Measurements from ENCODE around the gene HOXB9.

HOXB9 gene

DNA sequence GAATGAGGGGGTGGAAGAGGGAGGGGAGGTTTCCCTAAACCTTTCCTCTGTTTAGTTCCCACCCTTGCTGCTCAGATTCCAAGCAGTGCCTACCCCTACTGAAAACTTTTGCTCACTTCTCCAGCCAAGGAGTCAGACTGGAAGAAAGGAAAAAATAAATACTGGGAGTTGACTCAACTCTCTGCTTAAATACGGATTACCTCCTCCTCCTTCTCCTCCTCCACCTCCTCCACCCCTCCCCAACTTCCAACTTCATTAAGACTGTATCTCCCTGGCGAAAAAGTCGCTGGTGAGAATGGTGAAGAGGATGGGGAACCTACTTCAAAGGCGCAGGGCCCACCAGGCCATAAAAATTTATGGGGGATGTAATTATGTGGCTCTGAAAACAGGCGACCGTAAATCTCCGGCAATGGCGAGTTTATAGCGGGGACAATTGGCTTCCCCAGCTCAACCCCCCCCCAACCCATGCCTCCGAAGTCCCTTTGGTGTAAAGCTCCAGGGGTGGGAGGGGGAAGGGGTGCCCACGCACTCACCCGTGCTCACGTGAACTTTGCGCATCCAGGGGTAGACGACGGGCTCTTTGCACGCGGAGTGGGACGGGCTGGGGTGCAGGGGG is 48.7 kb downstream of the HOXB9 start:
- TF ChIP-seq, protein P1, sequence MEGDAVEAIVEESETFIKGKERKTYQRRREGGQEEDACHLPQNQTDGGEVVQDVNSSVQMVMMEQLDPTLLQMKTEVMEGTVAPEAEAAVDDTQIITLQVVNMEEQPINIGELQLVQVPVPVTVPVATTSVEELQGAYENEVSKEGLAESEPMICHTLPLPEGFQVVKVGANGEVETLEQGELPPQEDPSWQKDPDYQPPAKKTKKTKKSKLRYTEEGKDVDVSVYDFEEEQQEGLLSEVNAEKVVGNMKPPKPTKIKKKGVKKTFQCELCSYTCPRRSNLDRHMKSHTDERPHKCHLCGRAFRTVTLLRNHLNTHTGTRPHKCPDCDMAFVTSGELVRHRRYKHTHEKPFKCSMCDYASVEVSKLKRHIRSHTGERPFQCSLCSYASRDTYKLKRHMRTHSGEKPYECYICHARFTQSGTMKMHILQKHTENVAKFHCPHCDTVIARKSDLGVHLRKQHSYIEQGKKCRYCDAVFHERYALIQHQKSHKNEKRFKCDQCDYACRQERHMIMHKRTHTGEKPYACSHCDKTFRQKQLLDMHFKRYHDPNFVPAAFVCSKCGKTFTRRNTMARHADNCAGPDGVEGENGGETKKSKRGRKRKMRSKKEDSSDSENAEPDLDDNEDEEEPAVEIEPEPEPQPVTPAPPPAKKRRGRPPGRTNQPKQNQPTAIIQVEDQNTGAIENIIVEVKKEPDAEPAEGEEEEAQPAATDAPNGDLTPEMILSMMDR (IDR thresholded peaks at IDR 0.05; ENCODE audit: low read depth, low read length, missing control alignments) = no peak
- DNase-seq (ENCODE audit: low read depth) = no peak
- peak overlapping the region; percentile 82 for H3K4me3 ChIP-seq (ENCODE audit: low read depth, low read length)
- in situ Hi-C loops (cut with HindIII; ENCODE audit: low sequenced_read_pairs) = no loop called here

DNA sequence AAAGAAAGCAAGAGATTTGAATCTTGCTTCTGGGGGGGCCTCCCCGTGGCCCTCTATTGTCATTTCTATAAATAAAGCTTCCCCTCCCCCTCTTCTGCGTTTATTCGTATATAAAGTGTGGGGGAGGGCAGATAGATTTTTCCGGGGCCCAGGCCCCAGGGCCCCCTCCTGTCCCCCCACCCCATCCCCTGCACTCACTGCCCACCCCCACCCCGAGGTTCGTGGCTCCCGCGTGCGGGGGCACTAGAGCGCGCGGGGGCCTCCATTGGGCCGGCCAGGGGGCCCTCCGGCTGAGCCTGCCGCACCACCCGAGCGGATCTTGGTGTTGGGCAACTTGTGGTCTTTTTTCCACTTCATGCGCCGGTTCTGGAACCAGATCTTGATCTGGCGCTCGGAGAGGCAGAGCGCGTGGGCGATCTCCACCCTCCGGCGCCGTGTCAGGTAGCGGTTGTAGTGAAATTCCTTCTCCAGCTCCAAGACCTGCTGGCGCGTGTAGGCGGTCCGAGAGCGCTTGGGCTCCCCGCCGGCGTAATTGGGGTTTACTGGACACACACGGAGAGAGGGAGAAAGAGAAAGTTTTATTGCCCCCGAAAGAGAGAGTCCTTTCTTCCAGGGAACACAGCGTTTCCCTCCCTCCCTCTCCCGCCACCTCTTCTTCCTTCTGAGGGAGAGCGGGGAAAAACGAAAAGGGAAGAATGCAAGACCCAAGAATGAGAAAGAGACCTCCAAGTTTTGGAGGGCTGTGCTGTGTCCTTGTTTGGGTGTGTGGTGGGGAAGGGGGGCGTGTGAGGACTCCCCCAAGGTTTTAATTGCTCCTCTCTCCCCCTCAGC is 49.5 kb downstream of the HOXB9 start:
- TF ChIP-seq, protein P1 (IDR thresholded peaks at IDR 0.05; ENCODE audit: low read depth, low read length, missing control alignments) = no peak
- H3K4me3 ChIP-seq (ENCODE audit: low read depth, low read length) = peak overlapping the region; percentile 82
- in situ Hi-C loops (cut with HindIII; ENCODE audit: low sequenced_read_pairs) = no loop called here
- no peak for DNase-seq (ENCODE audit: low read depth)

DNA sequence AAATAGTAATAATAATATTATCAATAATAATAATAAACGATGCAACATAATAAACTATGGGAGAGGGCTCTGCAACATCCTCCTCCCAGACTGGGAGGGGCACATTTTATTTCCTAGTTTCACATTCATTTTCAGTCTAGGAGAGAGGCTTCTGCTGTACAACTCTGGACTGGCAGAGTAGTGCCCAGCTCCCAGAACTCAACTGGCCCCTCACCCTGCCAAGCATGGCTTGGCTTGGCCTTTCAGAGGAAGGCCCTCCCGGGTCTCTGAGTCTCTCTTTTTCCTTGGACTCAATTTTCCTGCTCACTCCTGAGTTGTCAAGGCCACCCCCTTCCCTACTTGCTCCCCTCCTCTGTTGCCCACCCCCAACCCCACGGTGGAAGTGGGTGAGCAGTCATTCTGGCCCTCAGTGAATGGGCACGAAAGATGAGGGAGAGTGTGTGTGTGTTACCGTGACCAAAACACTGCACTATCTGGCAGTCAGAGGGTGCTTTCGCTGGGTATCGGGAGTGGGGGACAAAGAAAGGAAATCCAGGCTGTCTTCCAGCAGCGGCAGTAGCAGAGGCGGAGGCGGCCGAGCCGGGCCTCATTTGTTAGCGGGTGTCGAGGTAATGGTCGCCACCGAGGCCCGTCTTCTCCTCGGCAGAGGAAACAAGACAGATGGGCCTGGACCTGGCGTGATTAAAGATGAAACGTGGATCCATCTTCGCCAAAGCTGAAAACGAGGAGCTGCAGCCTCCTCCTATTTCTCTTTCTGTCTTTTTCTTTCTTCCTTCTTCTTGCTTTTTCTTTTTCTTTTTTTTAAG is 50.3 kb downstream of the HOXB9 start:
- TF ChIP-seq, protein P1 (IDR thresholded peaks at IDR 0.05; ENCODE audit: low read depth, low read length, missing control alignments) = no peak
- peak overlapping the region; percentile 82 for H3K4me3 ChIP-seq (ENCODE audit: low read depth, low read length)
- in situ Hi-C loops (cut with HindIII; ENCODE audit: low sequenced_read_pairs) = no loop called here
- DNase-seq (ENCODE audit: low read depth) = no peak

DNA sequence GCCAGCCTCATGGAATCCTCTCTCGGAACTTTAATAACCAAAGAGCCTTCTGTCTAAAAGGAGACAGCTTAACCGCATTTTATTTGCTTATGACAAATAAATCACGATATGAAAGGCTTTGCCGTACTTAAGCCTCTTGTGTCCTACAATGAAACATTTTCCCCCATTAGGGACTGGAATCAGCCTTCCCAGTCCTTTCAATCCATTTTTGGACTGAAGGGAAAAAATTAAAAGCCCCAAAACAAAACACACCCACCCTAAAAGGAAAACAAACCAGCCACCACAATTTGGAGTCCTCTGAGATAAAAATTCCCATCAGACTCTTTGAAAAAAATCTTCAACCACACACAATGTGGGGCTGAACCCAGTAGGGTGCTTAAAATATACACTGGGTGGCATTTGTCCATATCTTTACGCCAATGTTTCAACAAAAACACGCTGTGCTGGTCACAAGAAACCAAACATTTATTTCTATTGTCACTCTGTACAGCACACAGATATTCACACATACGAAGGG is 51.0 kb downstream of the HOXB9 start:
- DNase-seq (ENCODE audit: low read depth) = no peak
- H3K4me3 ChIP-seq (ENCODE audit: low read depth, low read length) = peak overlapping the region; percentile 82
- TF ChIP-seq, protein P1 (IDR thresholded peaks at IDR 0.05; ENCODE audit: low read depth, low read length, missing control alignments) = no peak
- in situ Hi-C loops (cut with HindIII; ENCODE audit: low sequenced_read_pairs) = no loop called here

DNA sequence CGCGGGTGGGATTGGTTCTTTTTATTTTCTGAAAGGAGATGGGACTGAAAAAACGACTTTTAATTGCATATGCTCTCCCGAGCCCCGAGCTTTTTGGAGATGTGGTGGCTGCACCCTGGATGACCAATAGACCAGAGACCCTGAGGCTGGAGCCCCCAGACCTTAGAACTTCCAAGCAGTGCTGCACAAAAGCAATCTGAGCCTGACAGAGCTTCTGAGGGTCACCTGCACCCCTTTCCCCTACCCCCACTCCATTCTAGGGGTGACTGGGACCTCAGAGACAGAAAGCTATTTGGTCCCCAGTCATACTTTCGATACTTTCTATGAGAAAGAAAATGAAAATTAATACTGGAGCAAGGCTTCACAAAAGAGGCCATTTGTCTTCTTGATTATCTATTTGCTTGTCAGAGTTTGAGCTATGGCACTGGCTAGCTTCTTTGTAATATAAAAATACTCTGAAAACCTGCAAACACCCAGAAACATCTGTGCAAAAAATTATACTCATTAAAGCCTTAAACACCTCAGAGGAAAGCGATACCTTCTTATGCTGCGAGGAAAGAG is 51.6 kb downstream of the HOXB9 start:
- TF ChIP-seq, protein P1 (IDR thresholded peaks at IDR 0.05; ENCODE audit: low read depth, low read length, missing control alignments) = no peak
- no peak for DNase-seq (ENCODE audit: low read depth)
- in situ Hi-C loops (cut with HindIII; ENCODE audit: low sequenced_read_pairs) = no loop called here
- H3K4me3 ChIP-seq (ENCODE audit: low read depth, low read length) = peak overlapping the region; percentile 82

Data from astrocyte of the cerebellum (primary cell).